Bronchial smooth muscle cell (primary cell): Measurements from ENCODE around the gene ADRA2A. TPM values are rescaled to one million over a fixed set of nuclear protein-coding genes. Genes with fewer than 3 reads are reported as not detected.

Experiments
- total RNA-seq: library from RNA; depleted of rRNA; stranded (reverse); fragments of >200 nt; gene quantifications from 2 replicates; pipeline ENCODE4 v1.2.1, GENCODE V29; 2014

The ADRA2A gene
- total RNA-seq = not detected in 2 replicates

GRCh38 chr10:111076682-111077478 is at the start of gene ADRA2A:
Gene ADRA2A, plus strand, starts transcription at chr10:111077029. Its CDS starts 968 bp downstream, at chr10:111077997.

Other genes starting within 250 kb of the ADRA2A start
- gene PDCD4, start 205.1 kb upstream of the ADRA2A start, total RNA-seq = 86.2 and 168 TPM in 2 replicates
- 14.1 and 18.6 TPM in 2 replicates for gene BBIP1, start 157.8 kb upstream of the ADRA2A start, total RNA-seq
- 38.5 and 46.2 TPM in 2 replicates for gene SHOC2, start 157.4 kb upstream of the ADRA2A start, total RNA-seq